Nasal cavity respiratory epithelium epithelial cell of viscerocranial mucosa (primary cell): ENCODE measurements around the gene PKNOX2. TPM values are rescaled to one million over a fixed set of nuclear protein-coding genes. Genes with fewer than 3 reads are reported as not detected.

Source experiments
- total RNA-seq: library from RNA; depleted of rRNA; stranded (reverse); fragments of >200 nt; gene quantifications from 2 replicates; pipeline ENCODE4 v1.2.3, GENCODE V29; 2014

Gene PKNOX2, protein sequence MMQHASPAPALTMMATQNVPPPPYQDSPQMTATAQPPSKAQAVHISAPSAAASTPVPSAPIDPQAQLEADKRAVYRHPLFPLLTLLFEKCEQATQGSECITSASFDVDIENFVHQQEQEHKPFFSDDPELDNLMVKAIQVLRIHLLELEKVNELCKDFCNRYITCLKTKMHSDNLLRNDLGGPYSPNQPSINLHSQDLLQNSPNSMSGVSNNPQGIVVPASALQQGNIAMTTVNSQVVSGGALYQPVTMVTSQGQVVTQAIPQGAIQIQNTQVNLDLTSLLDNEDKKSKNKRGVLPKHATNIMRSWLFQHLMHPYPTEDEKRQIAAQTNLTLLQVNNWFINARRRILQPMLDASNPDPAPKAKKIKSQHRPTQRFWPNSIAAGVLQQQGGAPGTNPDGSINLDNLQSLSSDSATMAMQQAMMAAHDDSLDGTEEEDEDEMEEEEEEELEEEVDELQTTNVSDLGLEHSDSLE
- total RNA-seq, result under 0.01 TPM in 1 of 2 replicates, not detected in the other

DNA sequence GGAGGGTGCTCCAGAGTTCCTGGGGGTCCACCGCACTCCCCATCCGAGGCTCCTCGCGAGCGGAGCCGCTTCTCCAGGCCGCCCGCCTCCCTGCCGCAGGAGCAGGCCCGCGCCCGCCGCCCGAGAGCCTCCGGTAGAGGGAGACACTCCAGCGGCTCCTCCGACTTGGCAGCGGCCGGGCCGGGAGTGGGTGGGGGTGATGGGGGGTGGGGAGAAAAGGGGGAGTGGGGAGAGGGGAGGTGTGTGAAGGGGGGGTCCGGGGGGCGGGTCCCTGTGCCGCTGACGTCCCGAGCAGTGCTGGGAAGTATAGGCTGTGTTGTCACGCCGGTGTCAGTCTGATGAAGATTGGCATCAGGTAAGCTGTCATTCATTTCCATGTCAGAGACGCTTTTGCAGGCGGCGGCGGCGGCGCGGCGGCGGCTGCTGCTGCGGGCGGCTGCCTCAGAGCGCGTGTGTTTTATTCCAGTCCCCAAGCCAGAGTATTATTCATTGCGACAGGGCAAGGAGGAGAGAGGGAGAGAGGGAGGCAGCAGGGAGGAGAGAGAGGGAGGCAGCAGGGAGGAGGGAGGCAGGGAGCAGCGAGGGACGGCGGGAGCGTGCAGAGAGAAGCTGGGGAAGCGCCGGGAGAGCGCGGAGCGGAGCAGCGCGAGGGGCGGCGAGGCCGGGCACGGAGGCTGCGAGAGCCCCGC, at the start of gene PKNOX2:
Gene PKNOX2 (plus strand): TSS at position 330 of the 689 bp plus-strand sequence. CDS start 186,555 bp downstream, outside the sequence.

Other genes starting within 250 kb of the PKNOX2 start
- gene HEPN1, start 245.5 kb upstream of the PKNOX2 start, total RNA-seq, result not detected in 2 replicates
- gene HEPACAM, start 228.7 kb upstream of the PKNOX2 start, total RNA-seq, result not detected in 2 replicates
- gene CCDC15, start 210.5 kb upstream of the PKNOX2 start, total RNA-seq, result 1.00 and 3.1 TPM in 2 replicates
- 26.7 and 39.7 TPM in 2 replicates for gene SLC37A2, start 101.4 kb upstream of the PKNOX2 start, total RNA-seq
- 21.3 and 36.6 TPM in 2 replicates for gene TMEM218, start 53.1 kb upstream of the PKNOX2 start, total RNA-seq